HG02981 (cell line): ENCODE results near the gene NIM1K.
"Not testable (repeated sequence)": the region's sequence is repeated elsewhere in the genome, so short reads cannot be mapped to it uniquely, and the experiment has no call there.

ENCODE experiments used
- ATAC-seq: cut with Tn5 transposase; IDR thresholded peaks from one replicate; pipeline ENCODE4 v1.9.1; 2021; ENCODE audit warnings: mild to moderate bottlenecking, moderate library complexity; ENCODE audit not compliant: unreplicated experiment

NIM1K gene

DNA sequence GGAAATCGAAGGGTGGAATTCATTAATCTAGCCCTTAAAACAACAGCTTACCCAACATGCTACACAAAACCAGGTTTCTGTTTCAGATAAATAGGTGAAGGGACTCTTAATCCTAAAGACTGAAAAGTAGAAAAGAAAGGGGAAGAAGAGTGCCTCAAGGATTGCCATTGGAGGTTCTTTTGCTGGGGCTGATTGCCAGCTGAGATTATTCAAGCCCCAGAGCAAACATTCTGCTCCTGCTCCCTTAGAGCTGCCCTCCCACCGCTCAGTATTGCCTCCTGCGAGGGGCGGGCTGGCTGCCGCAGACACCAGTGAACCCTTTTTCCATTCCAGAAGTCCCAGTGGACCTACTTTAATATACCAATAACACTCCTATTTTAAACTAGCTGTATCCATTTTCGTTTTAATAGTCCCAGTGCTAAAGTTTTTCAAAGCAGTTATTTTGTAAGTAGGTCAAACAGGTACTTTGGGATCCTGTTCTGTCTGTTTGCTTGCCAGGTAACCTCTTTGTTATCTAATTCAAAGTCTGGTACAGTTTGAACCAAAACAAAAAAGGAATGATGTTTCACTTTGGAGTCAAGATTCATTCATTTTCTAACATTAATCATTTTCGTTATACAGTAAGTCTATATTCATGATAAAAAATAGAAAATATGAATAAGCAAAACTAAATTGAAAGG is 82.5 kb downstream of the NIM1K start:
- no peak for ATAC-seq

GRCh38 chr5:43275391-43275790 is 83.4 kb downstream of the NIM1K start:
- no peak for ATAC-seq

- ATAC-seq, result no peak
Measured at GRCh38 chr5:43279548-43280274, 87.7 kb downstream of the NIM1K start.

GRCh38 chr5:43281840-43282658 is 90.0 kb downstream of the NIM1K start:
- no peak for ATAC-seq

DNA sequence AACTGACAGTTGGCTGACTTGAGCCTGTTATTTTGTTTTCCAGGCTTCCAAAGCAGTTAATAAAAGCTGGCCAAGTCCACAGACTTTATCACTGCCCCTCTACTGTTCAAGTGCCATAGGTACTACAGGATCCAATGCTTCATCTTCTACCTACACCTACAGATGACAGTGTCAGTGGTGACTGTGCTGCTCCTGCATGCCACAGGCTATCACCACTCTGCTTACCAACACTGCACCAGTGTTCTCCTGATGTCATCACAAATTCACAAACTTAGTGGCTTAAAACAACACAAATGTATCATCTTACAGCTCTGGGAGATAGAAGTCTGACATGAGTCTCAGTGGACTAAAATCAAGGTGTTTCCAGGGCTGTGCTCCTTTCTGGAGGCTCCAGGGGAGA is 94.6 kb downstream of the NIM1K start:
- ATAC-seq, result no peak

- no peak for ATAC-seq
Measured at GRCh38 chr5:43287493-43287892, 95.5 kb downstream of the NIM1K start.

GRCh38 chr5:43288269-43288831 is 96.3 kb downstream of the NIM1K start:
- ATAC-seq, result no peak

- ATAC-seq, result no peak
Measured at GRCh38 chr5:43290726-43291125, 98.7 kb downstream of the NIM1K start.

DNA sequence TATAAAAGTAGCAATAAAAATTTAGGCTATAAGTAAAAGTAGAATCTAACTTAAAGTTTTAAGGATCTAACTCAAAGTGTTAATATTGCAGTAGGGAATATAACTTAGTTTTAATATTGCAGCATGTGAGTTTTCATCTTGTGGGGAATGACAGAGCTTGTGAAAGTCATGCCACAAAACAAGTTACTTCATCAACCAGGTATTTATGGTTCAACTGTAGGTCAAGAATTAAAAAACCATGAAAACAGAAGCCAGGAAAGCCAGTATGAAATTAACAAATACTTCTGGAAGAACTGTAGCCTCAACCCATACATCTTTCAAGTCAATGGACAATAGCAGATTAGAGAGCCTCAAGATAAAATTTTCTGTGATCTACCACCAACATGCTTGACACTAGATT is 102.2 kb downstream of the NIM1K start:
- ATAC-seq, result no peak

- no peak for ATAC-seq
Measured at GRCh38 chr5:43295202-43295601, 103.2 kb downstream of the NIM1K start.

GRCh38 chr5:43296835-43297234 is 104.8 kb downstream of the NIM1K start:
- ATAC-seq, result no peak

DNA sequence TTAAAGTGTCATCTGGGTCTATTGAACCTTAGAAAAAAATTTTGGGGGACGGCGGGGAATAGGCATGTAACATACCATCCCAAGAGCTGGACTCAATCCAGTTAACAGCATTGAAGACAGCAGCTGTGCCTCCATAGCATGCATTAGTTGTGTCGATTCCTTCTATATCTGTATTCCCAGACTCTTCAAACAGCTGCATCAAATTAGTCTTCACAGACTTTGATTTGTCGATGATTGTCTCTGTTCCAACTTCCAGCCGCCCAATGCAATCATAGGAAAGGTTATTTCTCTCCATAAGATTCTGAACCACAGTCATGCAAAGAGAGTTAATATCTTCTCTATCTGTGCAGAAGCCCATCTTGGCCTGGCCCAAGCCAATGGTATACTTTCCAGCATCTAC is 106.4 kb downstream of the NIM1K start:
- ATAC-seq, result no peak

DNA sequence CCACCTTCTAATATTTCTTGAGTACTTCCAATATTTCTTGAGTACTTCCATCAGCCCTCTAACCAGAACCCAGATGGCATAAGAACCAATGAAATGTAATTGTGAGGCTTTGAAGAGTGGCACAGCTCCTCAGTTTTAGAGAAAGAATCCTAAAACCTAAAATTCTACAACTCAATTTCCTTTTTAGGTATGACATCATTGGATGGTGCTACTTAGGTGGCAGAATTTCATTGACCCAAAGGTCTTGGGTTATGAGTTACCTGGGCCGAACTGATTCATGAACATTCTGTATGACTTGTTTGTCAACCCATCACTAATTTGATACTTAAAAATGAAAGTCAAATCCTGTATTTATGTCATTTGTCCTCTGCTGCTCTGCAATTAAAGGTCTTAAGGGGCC is 108.1 kb downstream of the NIM1K start:
- no peak for ATAC-seq

DNA sequence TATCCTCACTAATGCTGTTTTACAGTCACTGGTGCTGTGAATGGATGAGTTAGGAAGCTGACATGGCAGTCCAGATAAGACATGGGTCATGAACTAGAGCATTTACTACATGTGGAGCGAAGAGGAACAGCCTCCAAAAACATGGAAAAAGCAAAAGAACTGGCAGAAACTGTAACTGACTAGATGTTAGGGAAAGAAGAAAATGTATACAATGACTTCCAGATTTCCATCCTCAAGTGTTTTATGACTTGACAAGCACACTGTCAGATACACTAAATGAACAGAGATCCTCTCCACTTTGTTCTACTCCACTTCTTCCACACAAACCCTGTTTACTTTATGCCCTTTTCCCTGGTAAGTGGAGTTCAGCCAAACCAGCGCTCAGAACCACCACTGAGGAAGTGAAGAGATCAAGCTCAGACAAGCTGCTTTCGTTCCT is 109.6 kb downstream of the NIM1K start:
- ATAC-seq, result no peak

DNA sequence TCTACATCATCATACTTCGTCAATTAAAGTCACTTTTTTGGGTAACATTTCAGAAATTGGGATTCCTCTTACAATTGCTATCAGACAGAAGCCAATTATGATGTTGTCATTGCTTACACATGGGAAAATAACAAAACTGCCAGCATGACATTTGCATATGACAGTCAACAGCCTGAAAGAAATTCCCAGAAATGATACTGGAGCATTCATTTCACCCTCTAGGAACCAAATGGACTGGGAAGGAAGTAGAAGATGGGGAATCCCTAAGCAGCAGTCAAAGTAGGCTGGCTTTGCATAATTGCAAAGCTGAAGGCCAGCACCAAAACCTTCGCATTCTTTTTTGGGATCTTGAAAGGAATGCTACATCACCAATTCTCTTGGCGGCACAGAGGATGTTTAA is 110.5 kb downstream of the NIM1K start:
- no peak for ATAC-seq

DNA sequence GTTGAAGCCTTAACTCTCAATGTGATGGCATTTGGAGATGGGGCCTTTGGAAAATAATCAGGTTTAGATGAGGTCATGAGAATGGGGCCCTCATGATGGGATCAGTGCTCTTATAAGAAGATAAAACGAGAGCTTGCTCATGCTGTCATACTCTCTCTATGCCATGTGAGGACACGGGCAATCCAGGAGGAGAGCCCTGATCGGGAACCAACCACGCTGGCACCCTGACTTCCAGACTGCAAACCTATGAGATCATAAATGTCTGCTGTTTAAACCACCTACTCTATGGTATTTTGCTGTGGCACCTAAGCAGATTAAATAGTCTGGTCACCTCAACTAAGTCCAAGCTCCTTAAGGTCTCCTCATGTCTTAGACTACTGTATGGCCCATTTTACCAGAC is 111.2 kb downstream of the NIM1K start:
- ATAC-seq, result no peak

GRCh38 chr5:43304525-43304924 is 112.5 kb downstream of the NIM1K start:
- ATAC-seq, result peak; percentile 60

GRCh38 chr5:43305948-43306565 is 114.0 kb downstream of the NIM1K start:
- ATAC-seq, result peak; percentile 57

DNA sequence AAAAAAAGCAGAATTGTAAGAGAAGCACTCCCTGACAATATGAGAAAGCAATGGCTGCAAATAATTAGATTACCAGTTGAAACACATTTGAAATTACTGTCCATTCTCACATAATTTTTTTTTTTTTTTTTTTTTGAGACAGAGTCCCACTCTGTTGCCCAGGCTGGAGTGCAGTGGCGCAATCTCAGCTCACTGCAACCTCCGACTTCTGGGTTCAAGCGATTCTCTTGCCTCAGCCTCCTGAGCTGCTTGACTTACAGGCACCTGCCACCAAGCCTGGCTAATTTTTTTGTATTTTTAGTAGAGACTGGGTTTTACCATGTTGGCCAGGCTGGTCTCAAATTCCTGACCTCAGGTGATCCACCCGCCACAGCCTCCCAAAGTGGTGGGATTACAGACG is 114.9 kb downstream of the NIM1K start:
- ATAC-seq, result not testable (repeated sequence)

DNA sequence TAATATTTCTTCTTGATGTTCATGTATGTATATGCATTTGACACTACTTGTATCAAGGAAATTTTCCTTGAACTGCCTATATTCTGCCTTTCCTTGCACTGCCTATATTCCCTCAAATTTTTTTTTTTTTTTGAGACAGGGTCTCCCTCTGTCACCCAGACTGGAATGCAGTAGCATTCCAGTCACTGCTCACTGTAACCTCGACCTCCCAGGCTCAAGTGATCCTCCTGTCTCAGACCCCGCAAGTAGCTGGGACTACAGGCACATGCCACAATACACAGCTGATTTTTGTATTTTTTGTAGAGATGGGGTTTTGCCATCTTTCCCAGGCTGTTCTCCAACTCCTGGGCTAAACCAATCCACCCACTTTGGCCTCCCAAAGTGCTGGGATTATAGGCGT is 117.1 kb downstream of the NIM1K start:
- ATAC-seq, result no peak

GRCh38 chr5:43309637-43310036 is 117.6 kb downstream of the NIM1K start:
- ATAC-seq, result no peak
